GM18868 (cell line): ENCODE results near the gene RGPD8.
"Not testable (repeated sequence)": the region's sequence is repeated elsewhere in the genome, so short reads cannot be mapped to it uniquely, and the experiment has no call there.

Source experiments
- ATAC-seq: cut with Tn5 transposase; IDR thresholded peaks from one replicate; pipeline ENCODE4 v1.9.1; 2021; ENCODE audit warnings: mild to moderate bottlenecking, moderate library complexity; ENCODE audit not compliant: unreplicated experiment

RGPD8 gene

DNA sequence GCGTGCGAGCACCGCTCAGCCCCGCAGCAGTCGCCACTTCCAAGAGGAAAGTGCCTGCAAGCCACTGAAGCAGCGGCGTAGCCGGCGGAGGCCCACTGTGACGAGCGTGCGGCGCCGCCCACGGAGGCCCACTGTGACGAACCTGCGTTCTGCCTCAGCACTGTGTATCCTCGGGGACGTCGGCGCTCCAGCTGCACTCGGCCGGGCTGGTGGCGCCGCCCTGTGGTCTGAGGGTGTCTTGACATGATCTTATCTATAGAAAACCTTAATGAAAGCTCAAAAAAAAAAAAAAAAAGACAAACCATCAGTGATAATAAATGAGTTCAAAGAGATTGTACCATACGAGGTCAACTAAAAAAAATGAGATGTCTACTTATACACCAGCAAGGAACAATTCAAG is at the start of gene RGPD8:
Gene RGPD8, minus strand, starts transcription at position 166 of the 400 bp plus-strand sequence. CDS start 192 bp downstream, outside the sequence.
- peak; percentile 100 for ATAC-seq

DNA sequence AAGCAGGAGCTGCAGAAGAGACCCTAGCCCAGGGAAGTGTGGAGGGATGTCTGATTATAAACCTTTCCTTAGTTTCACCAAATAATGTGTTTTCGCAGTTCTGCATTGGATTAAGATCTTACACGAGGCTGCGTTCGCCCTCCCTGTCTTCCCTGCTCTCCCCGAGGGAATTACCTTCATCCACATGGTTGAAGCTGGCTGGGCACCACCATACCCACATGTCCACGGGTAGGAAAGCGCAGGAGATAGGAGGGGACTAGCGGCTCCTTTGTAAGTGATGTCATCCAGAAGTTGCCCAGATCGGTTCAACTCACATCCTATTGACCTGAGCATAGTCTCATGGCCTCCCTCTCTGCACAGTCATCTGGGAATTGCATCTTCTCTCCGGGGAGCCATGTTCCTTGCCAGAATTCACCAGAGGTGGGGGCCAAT is 49.6 kb upstream of the RGPD8 start:
- ATAC-seq, result no peak

DNA sequence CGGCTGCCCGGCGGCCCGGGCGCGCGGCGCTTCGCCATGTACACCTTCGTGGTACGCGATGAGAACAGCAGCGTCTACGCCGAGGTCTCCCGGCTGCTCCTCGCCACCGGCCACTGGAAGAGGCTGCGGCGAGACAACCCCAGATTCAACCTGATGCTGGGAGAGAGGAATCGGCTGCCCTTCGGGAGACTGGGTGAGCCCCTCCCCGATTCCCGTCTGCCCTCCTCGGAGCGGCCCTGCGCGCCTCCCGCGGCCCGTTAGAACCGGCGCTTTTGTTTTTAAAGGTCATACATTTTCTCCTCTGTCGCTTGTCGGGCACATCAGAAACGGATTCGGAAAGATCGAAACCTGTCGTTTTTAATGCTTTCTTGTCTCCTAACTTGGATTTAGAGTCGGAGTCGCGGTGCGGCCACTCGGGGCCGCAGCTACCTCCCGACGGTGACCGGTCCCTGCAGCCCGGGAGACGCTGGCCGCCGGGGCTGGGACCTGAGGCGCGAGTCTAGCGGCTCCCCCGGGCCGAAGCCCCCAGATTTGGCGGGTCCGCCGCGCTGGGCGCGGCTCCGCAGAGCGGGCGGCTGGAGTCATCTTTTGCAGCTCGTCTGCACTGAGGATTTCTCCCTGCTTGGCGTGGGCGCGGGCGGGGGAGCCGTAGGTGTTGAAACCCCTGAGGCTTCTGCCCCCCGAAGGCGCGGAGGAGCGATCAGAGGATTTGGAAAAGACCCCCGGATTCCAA is 49.0 kb upstream of the RGPD8 start:
- peak; percentile 34 for ATAC-seq

DNA sequence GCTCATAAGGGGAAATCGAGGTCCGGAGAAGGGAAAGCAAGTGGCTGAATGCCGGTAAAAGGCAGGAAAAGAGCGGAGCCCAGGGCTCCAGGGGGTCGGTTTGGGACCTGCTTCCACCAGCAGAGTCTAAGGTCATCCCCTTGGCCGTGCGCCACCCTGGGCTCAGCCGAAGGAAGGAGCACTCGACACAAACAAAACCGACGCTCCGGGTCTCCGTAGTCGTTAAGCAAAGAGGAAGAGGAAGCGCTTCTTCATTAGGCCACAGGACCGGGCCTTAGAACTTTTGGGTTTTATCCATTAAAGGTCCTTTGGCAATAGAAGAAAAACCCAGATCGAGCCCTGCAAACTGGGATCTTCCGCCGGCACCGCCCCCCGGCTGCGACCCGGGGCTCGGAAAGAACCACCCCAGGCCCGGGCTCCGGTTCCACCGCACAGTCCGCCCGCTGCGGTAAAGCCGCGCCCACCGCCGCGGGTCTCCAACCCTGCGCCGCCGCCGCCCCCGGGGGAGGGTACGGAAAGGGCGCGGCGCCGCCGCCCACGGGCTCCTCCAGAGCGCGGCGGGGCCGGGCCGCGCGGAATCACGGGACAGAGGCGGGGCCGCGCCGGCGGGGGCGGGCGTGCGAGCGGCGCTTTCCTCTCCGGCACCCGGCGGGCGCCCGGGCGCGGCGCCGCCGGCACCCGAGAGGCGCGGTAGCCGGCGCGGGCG is 48.2 kb upstream of the RGPD8 start, which contains the start of gene TTL:
Gene TTL, plus strand, starts transcription at position 629 of the 706 bp plus-strand sequence. CDS start 189 bp downstream, outside the sequence.
- peak; percentile 77 for ATAC-seq

DNA sequence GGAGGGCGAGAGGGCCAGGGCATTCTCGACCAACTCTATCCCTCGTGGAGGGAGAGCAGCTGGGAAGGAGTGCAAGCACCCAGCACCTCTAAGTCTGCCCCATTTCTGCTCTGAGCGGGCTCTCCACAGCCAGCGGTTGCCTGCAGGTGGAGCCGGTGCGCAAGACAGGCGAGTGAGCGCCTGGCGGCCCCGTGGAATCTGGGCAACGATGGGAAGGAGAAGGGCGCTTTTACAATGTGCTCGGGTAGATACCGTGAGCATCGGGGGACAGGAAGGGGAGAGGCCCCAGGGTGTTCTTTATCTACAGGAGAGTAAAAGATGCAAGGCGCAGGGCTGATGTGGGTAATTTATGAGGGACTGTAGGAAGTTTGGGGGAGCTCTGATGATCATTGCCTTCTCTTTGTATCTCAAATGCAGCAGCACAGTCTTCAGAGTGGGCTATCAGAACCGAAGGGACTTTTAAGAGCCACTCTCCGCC is 47.6 kb upstream of the RGPD8 start:
- peak; percentile 69 for ATAC-seq

DNA sequence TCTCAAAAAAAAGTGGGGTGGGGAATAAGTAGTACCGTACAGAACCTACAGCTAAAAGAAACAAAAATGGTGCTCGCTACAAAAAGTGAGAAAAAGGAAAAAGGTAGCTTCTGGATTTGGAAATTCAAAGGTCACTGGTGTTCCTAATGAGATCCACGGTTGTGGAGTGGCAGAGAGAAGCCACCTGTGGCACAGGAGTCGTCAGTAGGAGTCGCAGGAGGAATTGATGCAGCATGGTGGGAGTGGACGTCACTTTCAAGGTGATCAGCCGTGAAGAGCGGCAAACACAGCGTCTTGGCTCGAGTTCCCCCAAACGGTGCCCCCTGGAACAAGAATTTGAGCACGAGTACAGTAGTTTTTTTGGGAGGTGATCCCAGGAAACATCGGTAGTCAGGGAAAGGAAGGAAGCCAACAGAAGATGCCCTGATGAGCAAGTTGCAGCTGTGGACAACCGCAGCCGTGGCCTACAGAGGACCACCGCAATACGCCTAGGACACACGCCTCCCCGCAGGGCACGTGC is 47.1 kb upstream of the RGPD8 start:
- no peak for ATAC-seq

DNA sequence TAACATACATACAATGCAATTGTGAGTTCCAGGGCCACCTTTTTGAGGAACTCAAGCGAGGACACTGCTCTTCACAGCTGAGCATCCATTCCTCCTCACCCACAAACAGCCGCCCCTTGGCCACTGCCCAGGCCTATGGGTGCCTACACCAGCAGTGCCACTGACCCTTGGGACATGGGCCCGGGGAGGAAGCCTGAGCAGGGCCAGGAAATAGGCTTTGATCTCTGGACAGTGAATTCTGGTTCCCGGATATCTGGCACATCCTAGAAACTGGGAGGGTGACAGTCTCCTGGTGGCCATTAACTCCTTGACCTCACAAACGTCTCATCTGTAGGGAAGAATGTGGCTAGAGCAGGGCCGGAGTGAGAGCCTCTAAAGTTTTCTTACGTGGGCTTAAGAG is 43.0 kb upstream of the RGPD8 start:
- ATAC-seq, result no peak

DNA sequence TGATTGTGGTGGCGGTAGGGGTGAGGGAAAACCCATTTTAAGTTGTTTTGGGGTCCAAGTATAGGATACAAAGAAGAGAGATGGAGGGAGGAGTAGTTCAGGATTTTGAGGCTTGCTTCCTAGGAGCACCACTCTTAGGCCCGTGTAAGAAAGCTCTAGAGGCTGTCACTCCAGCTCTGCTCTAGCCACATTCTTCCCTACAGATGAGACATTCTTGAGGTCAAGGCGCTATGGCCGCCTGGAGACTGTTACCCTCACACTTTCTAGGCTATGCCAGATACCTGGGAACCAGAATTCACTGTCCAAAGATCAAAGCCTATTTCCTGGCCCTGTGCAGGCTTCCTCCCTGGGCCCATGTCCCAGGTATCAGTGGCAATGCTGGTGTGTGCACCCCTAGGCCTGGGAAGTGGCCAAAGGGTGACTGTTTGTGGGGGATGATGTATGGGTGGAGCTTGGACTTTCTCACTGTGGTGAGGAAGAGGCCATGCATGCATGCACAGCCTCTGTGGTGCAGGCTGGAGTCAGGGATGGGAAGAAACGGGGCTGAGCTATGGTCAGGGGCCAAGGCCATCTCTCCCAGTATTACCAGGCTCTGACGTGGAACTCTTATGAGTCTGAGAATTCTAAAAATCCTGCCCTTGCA is 41.5 kb upstream of the RGPD8 start:
- no peak for ATAC-seq

DNA sequence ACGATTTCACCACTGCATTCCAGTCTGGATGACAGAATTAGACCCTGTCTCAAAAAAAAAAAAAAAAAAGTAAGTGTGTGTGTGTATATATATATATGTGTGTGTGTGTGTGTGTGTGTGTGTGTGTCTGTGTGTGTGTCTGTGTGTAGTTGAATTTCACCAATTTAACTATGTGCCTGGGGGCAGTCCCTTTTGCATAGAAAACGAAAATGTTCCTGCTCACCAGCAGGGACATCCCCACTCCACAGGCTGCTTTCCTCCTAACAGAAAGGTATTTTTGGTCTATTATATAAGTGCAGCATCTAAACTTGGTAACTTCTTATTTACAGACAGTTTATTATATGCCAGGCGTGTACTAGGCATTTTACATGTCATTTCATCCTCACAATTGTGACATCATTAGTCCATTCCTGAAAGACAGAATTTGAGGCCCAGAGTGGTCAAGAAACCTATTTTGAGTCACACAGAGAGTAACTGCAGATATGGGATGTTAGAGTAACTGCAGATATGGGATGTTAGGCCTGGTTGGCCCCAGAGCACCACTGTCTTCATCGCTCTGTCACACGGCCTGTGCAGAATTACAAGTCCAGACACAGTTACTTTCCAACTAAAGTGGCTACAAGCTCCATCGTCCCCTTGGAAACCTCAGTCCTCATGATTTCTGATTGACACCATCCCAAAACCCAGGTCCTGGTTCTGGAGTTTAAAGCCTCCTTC is 39.3 kb upstream of the RGPD8 start:
- ATAC-seq, result no peak

DNA sequence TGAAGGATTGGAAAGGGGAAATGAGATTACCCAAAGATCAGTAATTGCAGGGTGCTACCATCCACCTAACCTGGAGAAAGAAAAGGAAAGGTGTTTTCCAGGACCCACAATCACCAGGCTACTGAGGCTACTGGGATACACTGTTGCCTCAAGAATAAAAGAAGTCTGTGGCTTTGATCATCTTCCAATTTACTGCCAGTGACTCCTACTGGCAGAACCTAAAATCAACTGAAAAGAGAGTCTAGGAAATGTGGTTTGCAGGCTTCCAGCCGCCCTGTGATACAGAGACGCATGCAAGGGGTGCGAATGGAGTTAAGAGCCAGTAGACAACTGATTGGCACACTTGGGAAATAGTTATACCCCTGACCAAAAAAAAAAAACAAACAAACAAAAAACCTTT is 31.9 kb upstream of the RGPD8 start:
- ATAC-seq, result no peak

DNA sequence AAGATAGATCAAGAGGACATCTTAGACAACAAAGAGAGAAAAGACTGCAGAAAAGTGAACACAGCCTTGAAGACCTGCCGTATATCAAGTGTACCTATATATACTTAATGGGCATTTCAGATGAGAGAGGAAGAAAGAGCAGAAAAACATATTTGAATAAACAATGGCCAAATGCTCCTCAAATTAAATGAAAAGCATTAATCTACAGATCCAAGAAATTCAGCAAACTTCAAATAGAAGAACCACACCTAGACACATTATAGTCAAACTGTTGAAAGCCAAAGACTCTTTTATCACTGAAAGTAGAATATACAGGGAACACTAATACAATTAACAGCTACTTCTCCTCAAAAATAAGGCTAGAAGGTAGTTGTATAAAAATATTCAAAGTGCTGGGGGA is 29.8 kb upstream of the RGPD8 start:
- no peak for ATAC-seq

DNA sequence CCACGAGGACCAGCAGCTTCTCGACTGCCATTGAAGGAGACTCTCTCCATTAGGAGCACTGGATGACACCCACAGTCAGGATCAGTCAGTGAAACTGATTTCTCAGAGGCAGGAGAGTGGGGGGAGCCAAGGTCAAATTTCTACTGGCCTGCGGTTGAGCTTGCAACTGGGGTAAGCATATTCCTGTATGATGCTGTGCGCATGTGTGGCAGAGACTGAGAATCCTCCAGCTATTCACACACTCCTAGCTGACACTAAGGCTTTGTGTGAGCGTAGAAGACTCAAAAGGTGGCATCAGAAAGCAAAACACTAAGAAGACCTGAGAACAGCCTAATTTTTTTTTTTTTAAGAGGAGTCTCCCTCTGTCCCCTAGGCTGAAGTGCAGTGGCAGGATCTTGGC is 28.7 kb upstream of the RGPD8 start:
- ATAC-seq, result no peak

DNA sequence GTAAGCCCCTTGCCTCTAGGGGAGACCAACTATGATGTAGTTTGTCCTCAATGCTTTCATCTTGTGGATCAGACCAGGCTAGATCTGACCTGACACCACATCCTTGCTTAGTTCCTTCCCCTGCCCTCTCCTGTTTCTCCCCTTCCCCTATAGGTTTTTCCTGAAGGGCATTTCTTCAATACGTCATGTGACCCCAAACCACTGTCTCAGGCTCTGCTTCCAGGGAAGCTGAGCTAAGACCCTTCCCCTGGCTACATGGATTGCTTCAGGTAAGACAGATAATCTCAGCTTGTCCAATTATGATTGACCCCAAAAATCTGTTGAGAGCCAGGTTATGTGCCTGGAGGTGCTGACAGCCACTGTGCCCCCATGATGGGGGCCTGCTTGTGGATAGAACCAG is 25.9 kb upstream of the RGPD8 start:
- ATAC-seq, result no peak

DNA sequence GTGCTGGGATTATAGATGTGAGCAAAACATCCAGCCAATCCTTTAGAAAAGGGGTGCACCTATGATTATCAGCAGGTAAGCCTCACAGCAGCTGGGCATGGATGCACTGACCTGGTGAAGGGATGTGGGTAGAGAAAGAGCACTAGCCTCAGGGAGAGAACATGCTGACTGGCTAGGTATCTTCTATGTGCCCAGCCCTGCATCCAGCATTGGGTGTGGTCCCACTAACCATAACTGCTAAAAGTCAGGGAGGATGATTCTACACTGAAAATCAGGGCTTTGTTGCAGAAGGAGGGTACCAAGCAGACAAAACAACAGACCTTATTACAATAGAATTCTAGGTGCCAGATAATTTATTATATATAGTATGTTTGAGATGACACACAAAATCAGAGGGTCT is 21.1 kb upstream of the RGPD8 start:
- ATAC-seq, result no peak

DNA sequence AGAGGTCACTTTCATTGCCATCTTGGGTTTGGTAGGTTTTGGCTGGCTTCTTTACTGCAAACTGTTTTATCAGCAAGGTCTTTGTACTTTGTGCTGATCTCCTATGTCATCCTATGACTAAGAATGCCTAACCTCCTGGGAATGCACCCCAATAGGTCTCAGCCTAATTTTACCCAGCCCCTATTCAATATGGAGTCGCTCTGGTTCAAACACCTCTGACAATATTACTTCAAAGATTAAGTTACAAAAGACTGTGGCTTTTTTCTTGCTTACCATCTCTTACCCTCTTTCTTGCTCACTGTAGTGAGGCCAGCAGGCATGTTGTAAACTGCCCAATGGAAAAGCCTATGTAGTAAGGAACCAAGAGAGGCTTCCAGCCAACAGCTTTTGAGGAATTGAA is 17.9 kb upstream of the RGPD8 start:
- ATAC-seq, result no peak

DNA sequence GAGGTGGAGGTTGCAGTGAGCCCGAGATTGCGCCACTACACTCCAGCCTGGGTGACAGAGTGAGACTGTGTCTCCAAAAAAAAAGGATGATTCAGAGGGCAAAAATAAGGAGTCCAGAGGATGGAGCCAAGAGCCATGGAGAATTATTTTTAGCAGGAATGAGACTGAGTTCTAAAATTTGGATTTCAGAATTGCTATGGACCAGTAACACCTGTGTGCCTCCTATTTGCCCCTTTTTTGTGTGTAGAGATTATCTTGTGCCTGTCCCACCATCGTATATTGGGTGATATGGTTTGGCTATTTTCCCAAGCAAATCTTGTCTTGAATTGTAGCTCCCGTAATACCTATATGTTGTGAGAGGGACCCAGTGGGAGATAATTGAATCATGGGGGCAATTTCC is 16.4 kb upstream of the RGPD8 start:
- no peak for ATAC-seq

DNA sequence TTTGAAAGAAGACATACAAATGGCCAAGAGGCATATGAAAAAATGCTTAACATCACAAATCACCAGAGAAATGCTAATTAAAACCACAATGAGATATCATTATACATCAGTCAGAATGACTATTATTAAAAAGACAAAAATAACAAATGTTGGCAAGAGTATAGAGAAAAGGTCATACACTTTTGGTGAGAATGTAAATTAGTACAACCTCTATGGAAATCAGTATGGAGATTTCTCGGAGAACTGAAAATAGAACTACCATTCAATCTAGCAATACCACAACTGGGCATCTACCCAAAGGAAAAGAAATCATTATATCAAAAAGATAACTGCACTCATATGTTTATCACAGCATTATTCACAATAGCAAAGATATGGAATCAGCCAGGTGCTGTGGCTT is 10.8 kb upstream of the RGPD8 start:
- not testable (repeated sequence) for ATAC-seq

DNA sequence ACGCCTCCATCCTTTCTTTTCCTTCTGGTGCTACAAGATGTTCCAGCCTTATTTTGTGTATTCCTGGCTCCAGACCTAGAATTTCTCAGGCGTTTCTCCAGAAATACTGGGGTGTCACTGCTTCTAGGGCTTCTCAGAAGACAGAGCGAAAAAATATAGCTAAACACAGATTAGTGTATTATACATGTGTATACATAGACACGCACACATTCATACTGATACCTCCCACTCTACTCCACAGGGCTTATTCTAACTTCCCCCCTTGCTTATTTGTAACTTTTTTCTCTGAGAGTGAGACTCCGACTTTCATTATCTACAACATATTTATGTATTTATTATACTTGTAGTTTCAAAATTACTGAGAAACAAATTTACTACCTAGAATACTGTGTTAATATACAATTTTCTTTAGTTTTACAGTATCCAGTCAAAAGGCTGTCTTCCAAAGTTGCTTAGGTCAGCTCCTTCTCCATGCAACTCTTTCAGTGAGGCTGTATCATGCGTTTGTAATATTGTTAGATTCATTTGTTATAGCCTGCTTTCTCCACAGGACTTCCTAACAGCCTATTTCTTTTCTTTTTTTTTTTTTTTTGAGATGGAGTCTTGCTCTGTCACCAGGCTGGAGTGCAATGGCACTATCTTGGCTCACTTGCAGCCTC is 5.3 kb upstream of the RGPD8 start:
- ATAC-seq, result not testable (repeated sequence)

DNA sequence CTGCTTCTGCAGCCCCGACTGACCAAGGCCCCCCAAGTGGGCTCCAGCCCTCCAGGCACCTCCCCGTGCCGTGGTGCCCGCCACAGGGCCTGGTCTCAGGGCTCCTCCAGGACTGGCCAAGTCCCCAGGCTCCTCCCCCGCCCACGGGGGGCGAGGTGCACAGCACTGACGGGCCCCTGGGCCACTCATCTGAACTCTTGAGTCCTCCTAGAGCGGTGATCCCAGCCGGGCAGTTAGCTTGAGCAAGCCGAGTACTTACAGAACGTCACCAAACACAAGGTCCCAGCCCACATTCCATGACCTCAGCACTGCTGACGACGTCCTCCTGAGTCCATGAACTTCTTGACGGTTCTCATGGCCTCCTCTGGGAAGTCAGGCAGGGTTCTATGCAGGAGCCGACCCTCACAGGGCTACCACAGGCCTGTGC is 4.0 kb upstream of the RGPD8 start:
- not testable (repeated sequence) for ATAC-seq

DNA sequence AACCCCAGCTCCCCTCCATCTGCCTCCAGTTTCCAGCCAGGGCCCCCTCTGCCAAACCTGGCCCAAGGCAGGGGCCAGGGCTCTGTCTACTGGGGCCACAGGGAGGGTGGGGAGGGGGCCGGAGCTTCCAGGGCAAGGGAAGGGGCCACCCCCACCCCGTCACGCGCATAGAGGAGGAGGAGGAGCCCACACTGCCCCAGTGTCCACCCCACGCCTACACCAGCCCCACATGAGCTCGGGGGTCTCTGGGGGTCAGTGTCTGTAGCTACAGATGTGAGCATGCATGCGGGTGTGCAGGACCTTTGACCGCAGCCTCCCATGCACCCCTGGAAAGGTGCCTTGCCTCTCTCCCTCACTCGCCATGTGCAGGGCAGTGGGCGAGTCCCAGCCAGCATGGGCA is 3.5 kb upstream of the RGPD8 start:
- ATAC-seq, result not testable (repeated sequence)
